Measurements from ENCODE around the gene CELSR2.
"Not testable (repeated sequence)": the region's sequence is repeated elsewhere in the genome, so short reads cannot be mapped to it uniquely, and the experiment has no call there.

The CELSR2 gene

DNA sequence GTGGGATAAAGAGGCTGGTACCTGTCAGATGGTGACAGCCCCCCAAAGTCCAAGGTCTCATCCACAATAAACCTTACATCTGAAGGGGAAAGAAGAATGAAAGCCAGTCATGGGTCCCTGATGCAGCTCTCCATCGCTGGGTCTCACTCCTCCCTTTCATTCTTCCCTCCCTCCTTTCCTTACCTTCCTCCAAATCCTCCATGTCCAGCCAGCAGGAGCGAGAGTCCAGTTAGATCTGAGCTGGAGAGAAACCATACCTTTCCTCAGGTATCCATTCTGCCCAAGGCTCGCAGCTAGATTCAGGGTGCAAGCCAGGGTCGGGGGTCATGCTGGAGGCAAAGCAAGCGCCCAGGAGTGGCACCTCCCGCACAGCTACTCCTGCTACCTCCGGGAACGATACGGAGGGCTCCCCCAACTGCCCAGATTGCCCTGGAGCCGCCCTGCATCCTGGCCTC, 33.2 kb downstream of the CELSR2 start:
- no peak for DNase-seq

- DNase-seq = peak; percentile 95 to 96
These were observed 33.8 kb downstream of the CELSR2 start, which contains the start of gene PSRC1 for GRCh38 chr1:109282952-109283747. PSRC1 (minus strand) TSS chr1:109283145.

- no peak for DNase-seq
These were observed 34.6 kb downstream of the CELSR2 start for GRCh38 chr1:109283748-109284600.

DNA sequence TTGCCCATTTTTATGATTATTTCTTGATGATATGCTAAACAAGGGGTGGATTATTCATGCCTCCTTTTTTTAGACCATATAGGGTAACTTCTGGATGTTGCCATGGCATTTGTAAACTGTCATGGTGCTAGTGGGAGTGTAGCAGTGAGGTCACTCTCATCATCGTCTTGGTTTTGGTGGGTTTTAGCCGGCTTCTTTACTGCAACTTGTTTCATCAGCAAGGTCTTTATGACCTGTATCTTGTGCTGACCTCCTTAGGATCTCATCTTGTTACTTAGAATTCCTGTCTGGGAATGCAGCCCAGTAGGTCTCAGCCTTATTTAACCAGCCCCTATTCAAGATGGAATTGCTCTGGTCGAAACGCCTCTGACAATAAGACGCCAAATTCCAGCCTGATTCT, 37.4 kb downstream of the CELSR2 start:
- DNase-seq = not testable (repeated sequence)

- no peak for DNase-seq
These were observed 40.8 kb downstream of the CELSR2 start for GRCh38 chr1:109290137-109290536.

- no peak for DNase-seq
These were observed 41.7 kb downstream of the CELSR2 start for GRCh38 chr1:109290998-109291397.

- no peak for DNase-seq
These were observed 43.0 kb downstream of the CELSR2 start for GRCh38 chr1:109292364-109292763.

GRCh38 chr1:109293026-109293425, 43.7 kb downstream of the CELSR2 start:
- DNase-seq = no peak

DNA sequence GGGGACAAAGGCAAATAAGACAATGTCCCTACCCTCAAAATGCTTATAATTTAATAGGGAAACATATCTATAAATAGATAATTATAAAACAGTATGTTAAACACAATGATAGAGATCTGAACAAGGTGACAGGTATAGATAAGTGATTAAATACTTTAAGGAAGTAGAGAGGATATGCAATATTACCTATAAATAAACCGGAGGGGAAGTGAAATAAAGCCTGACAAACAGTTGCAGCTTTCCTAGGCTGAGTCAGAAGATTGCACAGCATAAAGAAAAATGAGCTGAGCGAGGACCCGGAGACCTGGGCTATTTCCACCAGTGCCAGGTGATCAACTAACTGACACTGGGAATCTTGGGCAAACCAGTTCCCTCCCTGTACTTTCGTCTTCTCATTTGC, 45.1 kb downstream of the CELSR2 start:
- no peak for DNase-seq

DNA sequence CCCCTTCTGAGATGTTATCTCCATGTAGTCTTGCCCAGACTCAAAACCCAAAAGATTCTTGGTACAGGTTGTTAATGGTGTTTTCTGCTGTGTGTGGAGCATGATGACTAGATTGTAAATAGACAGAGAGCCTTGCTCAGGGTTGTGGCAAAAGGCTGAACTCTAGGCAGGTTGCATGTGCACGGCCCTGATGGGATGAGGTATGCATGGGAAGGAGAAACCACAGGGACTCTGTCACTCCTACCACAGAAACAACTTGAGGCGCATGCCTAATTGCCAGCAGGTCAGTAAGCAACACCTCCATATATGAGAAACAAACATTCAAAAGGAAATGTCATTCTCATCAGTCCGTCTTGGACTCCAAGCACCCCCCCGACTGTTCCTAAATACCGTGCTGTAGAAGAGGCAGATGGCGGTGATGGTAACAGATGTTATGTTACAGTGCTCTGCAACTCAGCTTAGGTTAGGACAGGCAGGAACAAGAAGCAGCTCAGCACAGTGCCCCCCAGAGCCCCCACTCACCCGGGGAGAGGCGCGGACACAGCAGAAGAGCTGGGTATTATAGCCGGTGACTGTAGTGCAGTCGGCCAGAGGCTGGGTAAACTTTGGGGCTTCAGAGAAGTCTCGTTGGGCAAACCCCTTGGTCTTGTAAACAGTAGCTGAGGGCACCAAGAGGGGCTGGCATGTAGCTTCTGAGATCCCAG, 46.5 kb downstream of the CELSR2 start:
- DNase-seq = no peak

- no peak for DNase-seq
These were observed 47.4 kb downstream of the CELSR2 start for GRCh38 chr1:109296782-109297181.

DNA sequence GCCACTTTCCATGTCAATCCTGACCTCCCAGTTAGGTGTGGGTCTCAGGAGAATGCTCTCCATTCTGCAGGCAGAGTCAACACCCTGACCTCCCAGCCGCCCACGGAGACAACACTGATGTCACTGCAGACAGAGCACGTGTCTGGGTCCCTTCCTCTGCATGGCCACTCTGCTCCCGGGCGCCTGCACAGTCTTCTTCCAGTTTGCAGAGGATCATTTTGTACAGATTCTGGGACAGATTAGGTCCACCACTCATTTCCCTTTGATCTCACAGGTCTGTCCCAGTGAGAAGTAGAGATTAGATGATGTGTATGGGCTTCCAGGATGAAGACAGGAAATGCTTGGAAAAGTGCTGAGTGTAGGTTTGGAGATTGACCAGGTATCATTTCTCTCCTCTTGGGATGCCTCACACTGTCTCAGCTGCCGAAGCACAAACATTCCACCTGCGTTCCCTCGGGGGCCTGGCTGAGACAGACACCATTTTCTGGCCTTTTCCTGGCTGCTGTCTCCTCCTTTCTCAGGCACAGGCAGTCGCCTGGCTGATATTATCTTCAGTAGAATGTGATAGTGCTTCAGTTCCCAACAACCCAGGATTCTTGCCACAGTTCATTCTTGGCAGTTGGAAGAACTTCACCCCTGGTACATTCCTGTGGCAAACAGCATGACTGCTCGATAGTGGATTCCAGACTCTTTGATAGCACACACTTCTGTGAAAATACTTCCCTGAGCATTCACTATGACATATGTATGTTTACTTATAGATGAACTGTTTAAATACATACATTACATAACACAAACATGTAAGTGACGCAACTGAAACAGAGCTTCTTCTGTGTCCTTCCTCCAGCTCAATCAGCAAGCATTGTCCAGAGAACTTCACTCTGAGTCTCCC, 49.6 kb downstream of the CELSR2 start:
- no peak for DNase-seq

DNA sequence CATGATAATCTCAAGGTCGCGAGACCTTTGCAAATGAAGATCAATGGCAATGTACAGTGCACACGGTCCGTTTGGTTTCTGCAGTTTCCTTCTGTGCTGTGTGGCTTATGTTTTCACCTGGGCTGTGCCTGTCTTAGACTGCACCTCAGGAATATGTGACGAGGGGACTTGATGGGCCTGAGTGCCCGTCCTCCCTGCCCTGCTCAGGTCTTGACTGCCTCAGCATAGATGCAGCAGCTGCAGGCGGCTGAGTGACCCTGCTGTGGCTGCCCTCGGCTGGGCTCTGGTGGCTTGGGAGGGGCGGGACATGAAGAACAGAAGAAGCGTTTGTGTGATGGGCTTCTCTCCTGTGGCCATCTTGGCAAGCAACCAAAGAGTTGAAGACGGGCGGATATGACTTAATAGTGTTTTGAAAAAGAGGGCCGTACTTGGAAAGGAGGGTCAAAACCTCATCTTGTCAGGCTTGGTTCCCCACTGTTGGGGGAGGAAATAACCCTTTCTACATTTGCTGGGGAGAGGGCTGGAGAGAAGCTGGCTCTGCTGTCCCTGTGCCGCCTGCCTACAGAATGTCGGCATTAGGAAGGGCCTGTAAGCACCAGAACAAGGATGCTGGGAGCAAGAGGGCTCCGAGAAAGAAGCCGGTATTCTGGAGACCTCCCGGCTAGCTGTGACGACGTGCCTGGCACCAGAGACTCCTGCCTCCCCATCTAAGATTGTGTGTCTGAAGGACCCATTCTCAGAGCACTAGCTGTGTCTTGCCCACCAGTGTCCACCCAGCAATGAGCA, 50.4 kb downstream of the CELSR2 start:
- DNase-seq = no peak

- no peak for DNase-seq
These were observed 51.4 kb downstream of the CELSR2 start for GRCh38 chr1:109300650-109301151.

DNA sequence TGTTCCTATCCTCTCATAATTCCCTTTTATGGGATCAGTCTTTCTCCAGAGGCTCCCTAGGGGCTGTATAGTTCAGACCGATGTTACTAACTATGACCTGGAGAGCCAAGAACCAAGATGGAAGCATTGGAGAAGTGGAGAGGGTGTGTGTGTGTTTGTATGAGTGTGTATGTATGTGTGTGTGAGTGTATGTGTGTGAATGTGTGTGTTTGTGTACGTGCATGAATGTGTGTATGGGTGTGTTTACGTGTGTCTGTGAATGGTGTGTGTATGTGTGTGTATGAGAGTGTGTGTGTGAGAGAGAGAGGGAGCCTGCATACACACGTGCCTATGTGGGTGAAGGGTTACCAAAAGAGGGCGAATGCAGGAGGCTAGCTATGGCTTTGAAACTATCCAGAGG, 52.5 kb downstream of the CELSR2 start:
- DNase-seq = no peak

- DNase-seq = no peak
These were observed 55.0 kb downstream of the CELSR2 start for GRCh38 chr1:109304226-109304920.

DNA sequence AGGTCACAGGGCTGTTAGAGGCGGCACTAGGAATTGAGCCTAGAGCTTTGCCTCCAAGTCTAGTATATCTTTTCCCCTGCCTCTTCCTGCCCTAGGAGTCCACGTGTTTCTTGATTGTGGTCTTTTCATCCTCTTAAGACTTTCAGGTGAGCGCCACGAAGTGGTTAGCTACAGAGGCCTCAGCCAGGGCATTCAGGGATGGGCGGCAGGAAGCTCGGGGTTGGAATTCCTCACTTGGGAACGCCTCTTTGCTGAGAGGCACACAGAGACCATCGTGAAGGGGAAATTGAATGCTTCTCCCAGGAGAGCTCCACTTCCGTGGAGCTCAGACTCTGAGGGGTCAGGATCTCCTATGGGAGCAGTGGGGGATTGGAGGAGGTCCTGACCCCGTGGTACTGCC, 56.7 kb downstream of the CELSR2 start:
- DNase-seq = not testable (repeated sequence)

- DNase-seq = no peak
These were observed 57.5 kb downstream of the CELSR2 start, which contains the start of gene MYBPHL for GRCh38 chr1:109306832-109307273. MYBPHL (minus strand) TSS chr1:109307011; CDS start chr1:109306991, 20 bp downstream.

DNA sequence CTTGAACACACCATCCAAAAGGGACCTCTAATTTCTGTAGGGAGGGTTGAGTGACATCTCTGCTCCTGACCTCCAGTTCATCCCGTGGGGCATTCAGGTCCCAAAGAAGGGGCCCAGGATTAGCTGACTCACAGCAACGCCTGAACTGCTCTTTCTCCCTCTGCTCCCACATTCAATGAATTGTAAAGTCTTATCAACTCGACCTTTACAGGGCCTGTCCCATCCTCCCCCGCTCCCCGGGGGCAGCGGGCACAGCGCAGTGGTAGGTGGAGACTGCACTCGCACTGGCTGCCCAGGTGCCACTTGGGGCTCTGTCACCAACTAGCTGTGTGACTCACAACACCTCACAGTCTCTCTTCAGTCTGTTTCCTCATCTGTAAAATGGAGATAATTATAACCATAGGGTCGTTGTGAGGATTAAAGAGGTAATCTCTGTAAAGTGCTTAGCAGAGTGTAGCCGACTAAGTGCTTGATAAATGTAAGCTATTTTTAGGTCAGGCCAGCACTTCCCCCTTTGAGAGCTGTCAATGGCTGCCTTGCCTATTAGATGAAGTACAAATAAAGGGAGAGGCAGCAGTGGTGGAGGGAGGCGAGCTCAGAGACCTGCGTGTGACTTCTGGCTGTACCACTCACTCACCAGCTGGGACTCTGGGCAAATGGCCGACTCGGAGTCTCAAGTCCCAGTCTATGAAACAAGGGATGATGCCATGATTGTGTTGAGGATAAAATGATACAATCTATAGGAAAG, 58.1 kb downstream of the CELSR2 start:
- no peak for DNase-seq

- DNase-seq = no peak
These were observed 60.0 kb downstream of the CELSR2 start for GRCh38 chr1:109309347-109309746.

Data from NCI-H1930 (cell line).